OCI-LY3 (cell line): Measurements from ENCODE around the gene IRAK3.

Source experiments
- EZH2phosphoT487 ChIP-seq: fragments of 200-600 bp; shearing (Covaris generic); IDR thresholded peaks from 2 replicates; pipeline ENCODE4 v1.6.1; 2018; ENCODE audit warnings: antibody characterized with exemption, mixed run types, low read depth
- TF ChIP-seq, protein P1 (sequence below): fragments of 200-600, 300-600 bp; sonication (generic); IDR thresholded peaks from 2 replicates; pipeline ENCODE4 v1.5.1; 2014; ENCODE audit warnings: antibody characterized with exemption, low read length, low read depth

- TF ChIP-seq, protein P1, sequence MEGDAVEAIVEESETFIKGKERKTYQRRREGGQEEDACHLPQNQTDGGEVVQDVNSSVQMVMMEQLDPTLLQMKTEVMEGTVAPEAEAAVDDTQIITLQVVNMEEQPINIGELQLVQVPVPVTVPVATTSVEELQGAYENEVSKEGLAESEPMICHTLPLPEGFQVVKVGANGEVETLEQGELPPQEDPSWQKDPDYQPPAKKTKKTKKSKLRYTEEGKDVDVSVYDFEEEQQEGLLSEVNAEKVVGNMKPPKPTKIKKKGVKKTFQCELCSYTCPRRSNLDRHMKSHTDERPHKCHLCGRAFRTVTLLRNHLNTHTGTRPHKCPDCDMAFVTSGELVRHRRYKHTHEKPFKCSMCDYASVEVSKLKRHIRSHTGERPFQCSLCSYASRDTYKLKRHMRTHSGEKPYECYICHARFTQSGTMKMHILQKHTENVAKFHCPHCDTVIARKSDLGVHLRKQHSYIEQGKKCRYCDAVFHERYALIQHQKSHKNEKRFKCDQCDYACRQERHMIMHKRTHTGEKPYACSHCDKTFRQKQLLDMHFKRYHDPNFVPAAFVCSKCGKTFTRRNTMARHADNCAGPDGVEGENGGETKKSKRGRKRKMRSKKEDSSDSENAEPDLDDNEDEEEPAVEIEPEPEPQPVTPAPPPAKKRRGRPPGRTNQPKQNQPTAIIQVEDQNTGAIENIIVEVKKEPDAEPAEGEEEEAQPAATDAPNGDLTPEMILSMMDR, result no peak
- no peak for TF ChIP-seq EZH2phosphoT487
Observed at GRCh38 chr12:66268562-66268961, 79.5 kb downstream of the IRAK3 start.
